Memory B cell (primary cell): Measurements from ENCODE around the gene TMEM184B.
A peak's percentile ranks its signal among the peaks of the same experiment; 100 is the strongest.

ENCODE experiments used
- ATAC-seq: fragments of 150-1000 bp; cut with Tn5 transposase; 2 replicates; pipeline ENCODE4 v1.10.0; 2021; ENCODE audit warnings: low read depth, mild to moderate bottlenecking, moderate library complexity
- DNase-seq, 2 donors: peaks; one replicate each; pipeline ENCODE4 v3.0.0; 2022; ENCODE audit warnings: low spot score in 2 of 2
- H3K27ac Mint-ChIP-seq: one replicate; pipeline ENCODE4 v1.8.0; 2022; ENCODE audit warnings: mild to moderate bottlenecking, moderate library complexity, mixed read lengths
- H3K27me3 Mint-ChIP-seq: one replicate; pipeline ENCODE4 v1.8.0; 2022; ENCODE audit warnings: mixed read lengths
- H3K36me3 Mint-ChIP-seq: one replicate; pipeline ENCODE4 v1.8.0; 2022; ENCODE audit warnings: mild to moderate bottlenecking, mixed read lengths
- H3K4me1 Mint-ChIP-seq: one replicate; pipeline ENCODE4 v1.8.0; 2022; ENCODE audit warnings: mixed read lengths
- H3K4me3 Mint-ChIP-seq: one replicate; pipeline ENCODE4 v1.8.0; 2022; ENCODE audit warnings: mild to moderate bottlenecking, moderate library complexity, mixed read lengths
- H3K9me3 Mint-ChIP-seq: one replicate; pipeline ENCODE4 v1.8.0; 2022; ENCODE audit warnings: mixed read lengths

Gene TMEM184B

DNA sequence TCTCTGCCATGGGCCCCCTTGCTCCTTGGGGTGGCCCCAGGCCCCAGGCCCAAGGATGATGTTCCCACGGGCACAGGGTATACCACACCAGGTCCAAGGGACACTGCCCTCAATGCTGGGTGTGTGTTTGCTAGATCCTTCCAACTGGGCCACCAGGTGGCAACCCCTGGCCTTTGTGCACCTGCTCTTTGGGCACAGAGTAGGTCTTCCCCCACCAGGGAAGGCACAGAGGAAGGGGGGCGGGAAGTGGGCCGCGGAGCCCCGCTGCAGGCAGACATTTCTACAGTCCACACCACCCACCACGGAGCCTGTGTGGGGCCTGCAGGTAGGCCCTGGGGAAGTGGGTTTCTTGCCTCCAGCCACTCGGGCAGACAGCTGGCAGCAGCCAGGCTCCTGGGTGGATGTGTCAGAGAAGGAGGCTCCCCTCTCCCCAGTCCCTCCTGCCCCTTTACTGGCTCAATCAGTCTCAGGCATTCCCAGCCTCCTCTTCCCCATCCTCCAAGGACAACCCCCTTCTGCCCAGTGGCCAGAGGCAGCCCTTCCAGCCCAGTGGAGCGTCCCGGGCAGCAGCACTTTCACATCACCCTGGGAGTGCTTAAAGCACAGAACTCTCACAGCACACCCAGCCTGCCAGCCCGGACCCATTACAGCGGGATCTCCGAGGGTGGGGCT is 49.4 kb downstream of the TMEM184B start:
- Mint-ChIP-seq H3K9me3 (no peaks in the 10 kb centered on the region), H3K4me1 (no peaks in the 10 kb centered on the region), H3K4me3 (no peak overlapping the region), H3K27ac (no peak overlapping the region), H3K36me3 (peaks cover 7% of the 10 kb centered on the region), H3K27me3 (no peaks in the 10 kb centered on the region)
- ATAC-seq: peak; percentile 45
- DNase-seq: no peak

DNA sequence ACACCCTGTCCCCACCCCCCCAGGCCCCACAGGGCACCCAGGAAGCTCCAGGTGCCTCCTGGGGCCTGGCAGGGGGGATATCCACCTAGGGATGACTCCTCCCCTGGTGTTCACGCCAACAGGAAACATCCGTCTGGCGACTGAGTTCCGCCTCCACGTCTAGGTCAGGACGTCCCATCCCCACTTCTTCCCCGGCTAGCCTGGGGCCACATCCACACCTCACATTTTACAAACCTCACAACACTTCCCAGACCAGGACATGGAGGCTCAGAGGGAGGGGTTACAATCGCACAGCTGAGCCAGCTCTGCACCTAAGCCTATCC is 50.1 kb downstream of the TMEM184B start:
- Mint-ChIP-seq H3K9me3 (no peaks in the 10 kb centered on the region), H3K36me3 (peaks cover 7% of the 10 kb centered on the region), H3K27ac (no peak overlapping the region), H3K4me3 (no peak overlapping the region), H3K27me3 (no peaks in the 10 kb centered on the region), H3K4me1 (no peaks in the 10 kb centered on the region)
- DNase-seq (no peak), ATAC-seq (no peak)

DNA sequence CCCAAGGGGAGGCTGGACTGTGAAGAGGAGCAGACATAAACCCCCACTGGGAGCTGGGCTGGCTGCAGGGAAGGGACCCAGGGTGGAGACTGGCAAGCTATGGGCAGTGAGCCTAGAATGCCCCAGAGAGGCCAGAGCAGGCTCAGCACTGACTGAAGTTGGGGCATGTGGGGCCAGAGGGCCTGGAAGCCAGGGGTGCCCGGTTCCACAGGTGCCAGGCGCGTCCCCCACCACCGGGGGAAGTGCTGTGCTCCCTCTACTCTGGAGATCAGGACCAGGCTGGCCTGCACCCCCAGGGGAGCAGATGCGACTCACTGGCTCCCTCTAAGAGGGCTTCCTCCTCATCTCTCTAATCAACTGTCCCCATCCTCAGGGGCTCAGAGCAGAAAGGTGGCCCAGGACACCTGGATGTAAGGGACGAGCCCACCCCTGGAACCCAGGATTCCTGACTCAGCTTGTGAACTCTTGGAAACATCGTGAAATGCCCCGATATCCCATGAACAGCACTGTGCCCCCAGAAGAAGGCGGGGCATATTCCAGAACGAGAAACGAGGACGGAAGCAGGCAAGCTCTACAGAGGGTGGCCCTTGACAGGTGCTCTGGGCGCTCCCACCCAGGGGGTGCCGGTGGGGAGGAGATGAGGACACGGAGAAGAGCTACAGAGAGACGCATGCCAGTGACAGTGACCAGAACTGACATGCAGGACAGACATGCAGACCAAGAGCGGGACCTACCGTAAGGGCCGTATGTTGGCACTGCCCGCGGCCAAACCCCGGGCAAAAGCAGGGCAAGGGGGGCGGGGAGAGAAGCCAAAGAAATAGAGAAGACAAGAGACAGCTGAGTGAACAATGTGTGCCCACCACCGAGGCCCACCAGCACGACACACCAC is 50.7 kb downstream of the TMEM184B start:
- Mint-ChIP-seq H3K27me3 (no peaks in the 10 kb centered on the region), H3K9me3 (no peaks in the 10 kb centered on the region), H3K36me3 (peaks cover 7% of the 10 kb centered on the region), H3K4me3 (no peak overlapping the region), H3K27ac (no peak overlapping the region), H3K4me1 (no peaks in the 10 kb centered on the region)
- ATAC-seq (no peak), DNase-seq (no peak)

DNA sequence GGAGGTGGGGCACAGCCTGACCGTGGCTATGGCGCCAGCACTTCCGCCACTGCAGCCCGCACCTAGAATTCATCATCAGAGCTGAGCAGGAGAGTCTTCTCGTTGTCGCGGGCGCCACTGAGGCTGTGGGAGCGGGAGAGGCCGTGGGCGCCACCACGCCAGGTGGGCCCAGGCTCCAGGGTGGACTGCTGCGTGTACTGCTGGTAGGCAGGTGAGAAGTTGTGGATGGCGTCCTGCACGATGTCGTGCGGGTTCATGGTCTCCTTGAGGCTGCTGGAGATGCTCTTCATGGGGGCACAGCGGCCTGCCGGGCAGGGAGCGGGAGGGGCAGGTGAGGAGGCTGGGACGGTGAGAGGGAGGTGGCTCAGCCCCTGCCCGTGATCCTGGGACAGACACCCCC is 51.4 kb downstream of the TMEM184B start:
- no peak overlapping the region for H3K4me3 Mint-ChIP-seq
- H3K9me3 Mint-ChIP-seq: no peaks in the 10 kb centered on the region
- H3K4me1 Mint-ChIP-seq: no peaks in the 10 kb centered on the region
- ATAC-seq: no peak
- peaks cover 2% of the 10 kb centered on the region for H3K36me3 Mint-ChIP-seq
- H3K27me3 Mint-ChIP-seq: no peaks in the 10 kb centered on the region
- no peak for DNase-seq
- peak overlapping the region; percentile 64 for H3K27ac Mint-ChIP-seq

DNA sequence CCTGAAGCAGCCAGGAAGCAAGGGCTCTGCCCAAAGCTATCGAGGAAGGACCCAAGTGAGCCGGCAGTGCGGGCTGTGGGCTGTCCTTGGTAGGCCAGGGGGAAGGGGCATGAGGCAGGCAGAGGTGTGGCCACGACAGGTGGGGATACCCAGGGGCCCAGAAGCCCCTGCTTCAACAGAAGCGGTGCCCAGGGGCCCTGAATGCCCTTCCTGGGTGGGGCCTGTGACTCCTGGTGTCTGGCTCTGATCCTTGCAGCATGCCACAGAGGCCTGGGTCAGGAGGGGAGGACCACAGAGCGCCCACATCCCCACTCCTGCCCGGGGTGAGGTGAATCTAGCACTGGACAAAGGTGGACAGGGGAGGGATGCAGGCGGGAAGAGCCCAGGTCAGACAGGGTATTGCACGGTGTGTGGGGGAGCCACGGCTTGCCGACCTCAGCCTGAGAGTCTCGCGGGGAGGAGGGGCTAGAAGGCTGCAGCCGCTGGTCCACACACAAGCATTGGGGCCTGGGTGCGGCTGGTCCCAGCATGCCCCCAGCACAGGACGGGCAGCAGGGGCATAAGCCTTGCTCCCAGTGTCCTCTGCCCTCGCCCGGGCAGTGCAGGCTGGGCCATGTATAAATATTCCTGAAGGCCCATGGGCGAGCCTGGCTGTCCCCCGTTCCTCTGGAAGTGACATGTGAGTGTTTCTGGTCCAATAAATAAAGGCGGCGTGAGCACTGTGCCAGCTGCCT is 52.0 kb downstream of the TMEM184B start:
- no peaks in the 10 kb centered on the region for H3K4me1 Mint-ChIP-seq
- ATAC-seq: no peak
- H3K4me3 Mint-ChIP-seq: no peak overlapping the region
- no peaks in the 10 kb centered on the region for H3K9me3 Mint-ChIP-seq
- no peaks in the 10 kb centered on the region for H3K27me3 Mint-ChIP-seq
- H3K36me3 Mint-ChIP-seq: peaks cover 2% of the 10 kb centered on the region
- DNase-seq: no peak
- peak overlapping the region; percentile 64 for H3K27ac Mint-ChIP-seq

DNA sequence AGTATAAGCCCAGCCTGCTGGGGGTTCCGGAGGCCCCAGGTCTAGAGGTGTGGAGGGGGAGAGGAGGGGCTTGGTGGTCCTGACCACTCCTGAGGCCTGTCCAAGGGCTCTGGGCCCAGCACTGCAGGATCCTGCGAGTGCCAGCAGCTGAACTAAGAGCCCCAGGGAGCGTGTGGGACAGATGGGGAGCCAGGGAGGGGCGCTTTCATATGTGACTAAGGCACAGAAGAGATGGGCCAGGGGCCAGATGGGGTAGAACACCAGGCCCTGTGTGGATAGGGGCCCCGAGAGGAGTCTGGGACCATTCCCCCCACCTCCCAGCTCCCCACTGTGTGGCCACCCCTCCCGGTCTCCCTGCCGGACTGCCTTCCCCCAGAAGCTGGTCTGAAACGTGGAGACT is 52.6 kb downstream of the TMEM184B start:
- H3K9me3 Mint-ChIP-seq: no peaks in the 10 kb centered on the region
- DNase-seq (no peak), ATAC-seq (no peak)
- no peaks in the 10 kb centered on the region for H3K27me3 Mint-ChIP-seq
- H3K4me3 Mint-ChIP-seq: no peak overlapping the region
- peaks cover 2% of the 10 kb centered on the region for H3K36me3 Mint-ChIP-seq
- H3K4me1 Mint-ChIP-seq: peaks cover 3% of the 10 kb centered on the region
- no peak overlapping the region for H3K27ac Mint-ChIP-seq

DNA sequence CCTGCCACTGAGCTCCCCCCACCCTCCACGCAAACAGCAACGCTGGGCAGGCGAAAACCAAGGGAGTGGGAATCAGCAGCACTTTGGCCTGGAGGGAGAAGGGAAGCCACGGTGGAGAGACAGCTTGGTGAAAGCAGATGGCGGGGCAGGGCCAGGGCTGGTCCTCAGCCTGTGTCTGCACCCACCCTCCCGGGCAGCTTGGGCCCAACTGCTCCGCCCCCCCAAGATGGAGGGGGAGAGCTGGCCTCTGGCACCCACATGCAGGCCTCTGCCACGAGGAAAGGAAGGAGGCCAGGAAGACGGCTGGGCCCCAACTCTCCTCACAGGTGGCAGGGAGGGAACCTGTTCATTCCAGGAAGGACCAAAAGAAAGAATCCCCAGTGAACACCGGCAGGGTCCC is 53.2 kb downstream of the TMEM184B start:
- peaks cover 3% of the 10 kb centered on the region for H3K4me1 Mint-ChIP-seq
- H3K27ac Mint-ChIP-seq: no peak overlapping the region
- DNase-seq (no peak), ATAC-seq (no peak)
- no peak overlapping the region for H3K4me3 Mint-ChIP-seq
- H3K36me3 Mint-ChIP-seq: peaks cover 2% of the 10 kb centered on the region
- no peaks in the 10 kb centered on the region for H3K27me3 Mint-ChIP-seq
- no peaks in the 10 kb centered on the region for H3K9me3 Mint-ChIP-seq

DNA sequence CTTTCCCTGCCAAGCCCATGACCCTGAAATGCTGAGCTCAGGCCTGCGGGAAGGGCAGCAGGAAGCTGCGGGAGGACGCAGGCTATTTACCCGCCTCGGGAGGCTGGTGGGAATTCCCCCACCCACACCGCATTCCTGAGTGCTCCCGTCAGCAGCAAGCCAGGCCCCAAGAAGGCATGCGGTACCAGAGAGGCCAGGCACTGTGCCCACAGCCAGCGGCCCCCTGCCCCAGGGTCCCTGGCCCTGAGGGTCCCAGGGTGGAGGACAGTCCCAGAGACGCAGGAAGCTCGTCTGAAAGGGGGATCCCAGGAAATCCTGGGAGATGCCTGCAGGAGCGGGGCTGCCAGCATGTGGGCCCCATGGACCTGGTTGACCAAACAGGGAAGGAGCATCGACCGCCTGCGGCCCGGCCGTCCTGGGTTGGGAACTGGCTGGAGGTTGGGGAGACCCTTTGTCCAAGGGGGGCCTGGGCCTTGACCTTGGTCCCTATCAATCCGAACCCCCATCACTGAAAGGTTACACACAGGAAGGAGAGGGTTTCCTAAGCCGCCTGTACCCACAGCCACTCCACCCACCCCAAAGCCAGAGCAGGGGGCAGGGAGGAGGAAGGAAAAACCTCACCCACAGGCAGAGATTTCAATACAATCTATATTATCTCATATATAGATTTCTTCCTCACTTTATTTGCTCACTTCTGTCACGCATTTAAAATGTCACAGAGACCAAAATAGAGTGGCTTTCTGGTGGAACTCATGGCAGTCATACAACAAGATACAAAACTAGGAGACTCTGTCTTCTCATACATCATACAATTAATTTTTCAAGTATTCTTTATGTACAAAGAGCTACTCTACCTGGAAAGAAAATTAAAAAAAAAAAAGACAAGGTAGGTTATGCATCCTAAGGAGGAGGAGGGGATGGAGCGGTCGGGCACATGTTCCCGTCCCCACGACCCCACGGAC is 53.9 kb downstream of the TMEM184B start:
- Mint-ChIP-seq H3K4me1 (peaks cover 3% of the 10 kb centered on the region), H3K27ac (no peak overlapping the region), H3K27me3 (no peaks in the 10 kb centered on the region), H3K36me3 (peaks cover 2% of the 10 kb centered on the region), H3K9me3 (no peaks in the 10 kb centered on the region), H3K4me3 (no peak overlapping the region)
- ATAC-seq (no peak), DNase-seq (no peak)

DNA sequence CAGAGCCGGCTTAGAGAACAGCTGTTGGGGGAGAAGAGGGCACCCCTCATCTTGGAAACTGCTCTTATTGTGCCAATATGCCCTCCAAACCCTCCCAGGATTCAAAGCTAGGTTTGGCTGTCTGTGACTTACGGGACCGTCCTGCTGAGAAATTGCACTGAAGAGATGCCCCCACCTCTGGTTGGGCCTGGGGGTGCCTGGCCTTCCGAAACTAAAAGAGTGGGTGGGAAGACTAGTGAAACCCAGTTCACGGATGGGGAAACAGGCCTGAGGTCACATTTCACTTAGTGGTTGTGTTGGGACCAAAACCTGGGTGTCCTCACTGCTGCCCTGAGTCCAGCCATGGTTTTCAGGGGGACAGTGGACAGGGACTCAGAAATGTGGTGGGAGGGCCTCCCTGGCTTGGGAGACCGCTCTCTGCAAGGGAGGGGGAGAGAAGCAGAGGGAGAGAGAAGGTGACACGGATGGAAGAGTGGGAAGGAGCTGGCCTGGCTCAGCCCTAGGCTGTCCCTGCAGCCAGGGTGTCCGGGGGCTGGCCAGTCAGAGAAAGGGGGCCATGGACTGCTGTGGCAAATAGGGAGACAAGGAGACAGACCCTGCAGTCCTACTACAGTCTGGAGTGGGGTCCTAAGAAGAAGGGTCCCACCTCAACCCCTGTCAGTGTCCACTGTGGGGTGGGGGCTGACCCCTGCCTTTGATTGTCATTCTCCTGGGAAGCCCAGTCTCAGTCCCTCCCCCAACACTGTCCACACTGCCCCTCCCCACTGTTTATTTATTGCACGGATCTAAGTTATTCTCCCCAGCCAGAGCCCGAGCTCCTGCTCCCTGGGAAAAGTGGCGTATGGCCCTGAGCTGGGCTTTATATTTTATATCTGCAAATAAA is 57.4 kb downstream of the TMEM184B start:
- Mint-ChIP-seq H3K27me3 (no peaks in the 10 kb centered on the region), H3K36me3 (no peaks in the 10 kb centered on the region), H3K27ac (peak overlapping the region; percentile 20), H3K4me1 (peaks cover 11% of the 10 kb centered on the region), H3K9me3 (no peaks in the 10 kb centered on the region), H3K4me3 (peak overlapping the region; percentile 70)
- DNase-seq (no peak), ATAC-seq (no peak)

DNA sequence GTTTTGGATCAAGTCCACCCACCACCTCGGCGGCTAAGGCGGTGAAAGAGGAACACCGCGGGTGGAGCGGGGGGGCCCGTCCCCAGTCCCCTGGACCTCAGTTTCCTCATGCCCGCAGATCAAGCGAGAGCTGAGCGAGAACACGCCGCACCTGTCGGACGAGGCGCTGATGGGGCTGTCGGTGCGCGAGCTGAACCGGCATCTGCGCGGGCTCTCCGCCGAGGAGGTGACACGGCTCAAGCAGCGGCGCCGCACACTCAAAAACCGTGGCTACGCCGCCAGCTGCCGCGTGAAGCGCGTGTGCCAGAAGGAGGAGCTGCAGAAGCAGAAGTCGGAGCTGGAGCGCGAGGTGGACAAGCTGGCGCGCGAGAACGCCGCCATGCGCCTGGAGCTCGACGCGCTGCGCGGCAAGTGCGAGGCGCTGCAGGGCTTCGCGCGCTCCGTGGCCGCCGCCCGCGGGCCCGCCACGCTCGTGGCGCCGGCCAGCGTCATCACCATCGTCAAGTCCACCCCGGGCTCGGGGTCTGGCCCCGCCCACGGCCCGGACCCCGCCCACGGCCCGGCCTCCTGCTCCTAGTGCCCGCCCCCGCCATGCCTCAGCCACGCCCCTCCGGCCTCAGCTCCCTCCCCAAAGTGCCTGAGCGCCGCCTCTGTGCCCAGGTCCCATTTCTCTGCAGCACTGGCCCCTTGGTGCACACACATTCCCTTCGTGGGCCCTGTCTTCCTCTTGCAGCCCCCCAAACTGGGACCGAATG is 58.3 kb downstream of the TMEM184B start:
- Mint-ChIP-seq H3K36me3 (no peaks in the 10 kb centered on the region), H3K27ac (no peak overlapping the region), H3K4me1 (peaks cover 12% of the 10 kb centered on the region), H3K27me3 (no peaks in the 10 kb centered on the region), H3K4me3 (peak overlapping the region; percentile 76), H3K9me3 (no peaks in the 10 kb centered on the region)
- ATAC-seq: peak; percentile 84
- DNase-seq: peak; percentile 73 to 76

DNA sequence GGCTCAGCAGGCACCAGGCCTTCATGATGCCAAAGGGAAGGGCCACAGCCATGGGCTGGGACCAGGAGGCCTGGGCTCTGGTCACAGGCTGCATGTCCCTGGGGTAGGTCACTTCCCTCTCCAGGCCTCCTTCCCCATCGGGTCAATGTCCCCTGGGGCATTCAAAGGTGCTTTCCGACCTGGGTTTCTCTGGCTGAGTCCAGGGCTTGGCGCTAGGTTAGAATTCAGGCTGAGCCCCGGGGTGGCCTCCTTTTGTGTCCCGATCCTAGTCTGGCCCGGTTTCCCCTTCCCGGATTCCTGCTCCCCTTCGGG is 58.9 kb downstream of the TMEM184B start:
- peak overlapping the region; percentile 76 for H3K4me3 Mint-ChIP-seq
- peaks cover 12% of the 10 kb centered on the region for H3K4me1 Mint-ChIP-seq
- no peak for DNase-seq
- peak; percentile 3 for ATAC-seq
- H3K9me3 Mint-ChIP-seq: no peaks in the 10 kb centered on the region
- H3K36me3 Mint-ChIP-seq: no peaks in the 10 kb centered on the region
- no peak overlapping the region for H3K27ac Mint-ChIP-seq
- H3K27me3 Mint-ChIP-seq: no peaks in the 10 kb centered on the region

DNA sequence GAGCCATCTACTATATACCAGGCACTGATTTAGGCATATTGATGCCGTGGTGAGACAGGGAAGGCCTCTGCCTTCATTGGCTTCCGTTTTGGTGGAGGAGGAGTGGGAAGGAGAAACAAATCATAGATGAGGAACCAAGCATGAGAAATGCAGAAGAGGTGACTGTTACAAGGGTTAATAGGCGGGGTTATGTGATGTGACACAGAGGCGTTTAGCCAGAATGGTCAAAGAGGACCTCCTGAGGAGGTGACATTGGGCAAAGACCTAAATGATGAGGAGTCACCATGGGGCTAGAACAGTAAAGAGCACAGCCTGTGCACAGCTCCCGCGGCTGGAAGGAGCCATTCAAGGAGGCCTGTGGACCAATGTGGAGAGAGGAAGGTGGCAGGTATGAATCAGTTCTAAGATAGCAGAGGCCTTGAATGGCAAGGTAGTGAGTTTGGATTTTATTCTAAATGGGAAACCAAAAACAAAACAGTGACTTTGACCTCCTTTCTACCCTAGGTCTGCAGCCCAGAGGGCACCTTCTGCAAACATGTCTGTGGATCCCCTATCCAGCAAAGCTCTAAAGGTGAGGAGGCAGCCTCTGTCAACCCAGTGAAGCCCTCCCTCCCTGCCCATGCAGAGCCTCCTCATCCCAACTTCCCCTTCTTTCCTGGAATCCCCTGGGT is 59.4 kb downstream of the TMEM184B start:
- H3K4me1 Mint-ChIP-seq: peaks cover 15% of the 10 kb centered on the region
- H3K27me3 Mint-ChIP-seq: no peaks in the 10 kb centered on the region
- H3K9me3 Mint-ChIP-seq: no peaks in the 10 kb centered on the region
- DNase-seq (no peak), ATAC-seq (no peak)
- no peaks in the 10 kb centered on the region for H3K36me3 Mint-ChIP-seq
- H3K4me3 Mint-ChIP-seq: peak overlapping the region; percentile 21
- H3K27ac Mint-ChIP-seq: no peak overlapping the region
